HCT116 (cell line): ENCODE measurements around the gene NOL4L.

ENCODE experiments used
- EGR1 ChIP-seq: IDR thresholded peaks from 2 replicates; pipeline ENCODE4 v1.6.1; 2012; ENCODE audit warnings: low read depth
- EZH2 ChIP-seq: fragments of 200-600 bp; sonication (generic); IDR thresholded peaks from 2 replicates; pipeline ENCODE4 v1.6.1; 2017; ENCODE audit warnings: antibody characterized with exemption, mixed run types
- EZH2phosphoT487 ChIP-seq: fragments of 200-600 bp; IDR thresholded peaks from 2 replicates; pipeline ENCODE4 v1.6.1; 2018; ENCODE audit warnings: antibody characterized with exemption, borderline replicate concordance
- JUND ChIP-seq: IDR thresholded peaks from 2 replicates; pipeline ENCODE4 v1.6.1; 2012
- MAX ChIP-seq: IDR thresholded peaks from 2 replicates; pipeline ENCODE4 v1.6.1; 2012
- POLR2A ChIP-seq: IDR thresholded peaks from 2 replicates; pipeline ENCODE4 v1.7.0; 2011; ENCODE audit warnings: borderline replicate concordance; ENCODE audit not compliant: insufficient read depth, insufficient read length; ENCODE audit errors: extremely low read depth
- POLR2AphosphoS5 ChIP-seq: IDR thresholded peaks from 2 replicates; pipeline ENCODE4 v1.6.1; 2011; ENCODE audit warnings: mild to moderate bottlenecking, low read depth, low read length, moderate library complexity
- RAD21 ChIP-seq: IDR thresholded peaks from 2 replicates; pipeline ENCODE4 v1.6.1; 2012; ENCODE audit warnings: low read depth, mild to moderate bottlenecking
- REST ChIP-seq: IDR thresholded peaks from 2 replicates; pipeline ENCODE4 v1.6.1; 2012; ENCODE audit warnings: low read depth
- ZFX ChIP-seq: fragments of 450-650 bp; IDR thresholded peaks from 2 replicates; pipeline ENCODE4 v1.6.1; 2017
- TF ChIP-seq, protein P1 (sequence below), 3 experiments: fragments of 200-600 bp in 1 of 3; sonication (generic) in 1 of 3; IDR thresholded peaks in 2 of 3; conservative IDR thresholded peaks in 1 of 3; 2 replicates each; pipeline ENCODE4 v1.5.1; 2012 to 2017; ENCODE audit warnings: low read depth in 2 of 3, low read length in 2 of 3, antibody characterized with exemption in 1 of 3, borderline replicate concordance in 1 of 3, control low read depth in 1 of 3, mild to moderate bottlenecking in 1 of 3, mixed read lengths in 1 of 3, mixed run types in 1 of 3, moderate library complexity in 1 of 3; ENCODE audit not compliant: insufficient read depth in 1 of 3

GRCh38 chr20:32607324-32607723, 22.2 kb upstream of the NOL4L start:
- no peak for TF ChIP-seq JUND
- TF ChIP-seq POLR2A, result no peak
- TF ChIP-seq, protein P1, sequence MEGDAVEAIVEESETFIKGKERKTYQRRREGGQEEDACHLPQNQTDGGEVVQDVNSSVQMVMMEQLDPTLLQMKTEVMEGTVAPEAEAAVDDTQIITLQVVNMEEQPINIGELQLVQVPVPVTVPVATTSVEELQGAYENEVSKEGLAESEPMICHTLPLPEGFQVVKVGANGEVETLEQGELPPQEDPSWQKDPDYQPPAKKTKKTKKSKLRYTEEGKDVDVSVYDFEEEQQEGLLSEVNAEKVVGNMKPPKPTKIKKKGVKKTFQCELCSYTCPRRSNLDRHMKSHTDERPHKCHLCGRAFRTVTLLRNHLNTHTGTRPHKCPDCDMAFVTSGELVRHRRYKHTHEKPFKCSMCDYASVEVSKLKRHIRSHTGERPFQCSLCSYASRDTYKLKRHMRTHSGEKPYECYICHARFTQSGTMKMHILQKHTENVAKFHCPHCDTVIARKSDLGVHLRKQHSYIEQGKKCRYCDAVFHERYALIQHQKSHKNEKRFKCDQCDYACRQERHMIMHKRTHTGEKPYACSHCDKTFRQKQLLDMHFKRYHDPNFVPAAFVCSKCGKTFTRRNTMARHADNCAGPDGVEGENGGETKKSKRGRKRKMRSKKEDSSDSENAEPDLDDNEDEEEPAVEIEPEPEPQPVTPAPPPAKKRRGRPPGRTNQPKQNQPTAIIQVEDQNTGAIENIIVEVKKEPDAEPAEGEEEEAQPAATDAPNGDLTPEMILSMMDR (IDR thresholded peaks at IDR 0.05 in 2 of 3, conservative IDR thresholded peaks at IDR 0.05 in 1 of 3; ENCODE audit: borderline replicate concordance in 1 of 3, insufficient read depth in 1 of 3, low read depth in 2 of 3, low read length in 2 of 3), result no peak
- TF ChIP-seq MAX, result no peak
- no peak for TF ChIP-seq EGR1
- TF ChIP-seq EZH2, result no peak
- no peak for TF ChIP-seq ZFX
- no peak for TF ChIP-seq POLR2AphosphoS5
- no peak for TF ChIP-seq EZH2phosphoT487
- no peak for TF ChIP-seq RAD21
- no peak for TF ChIP-seq REST
